Osteocyte (in vitro differentiated cells): Measurements from ENCODE around the gene ZFAND5. TPM values are rescaled to one million over a fixed set of nuclear protein-coding genes. Genes with fewer than 3 reads are reported as not detected.
A peak's percentile ranks its signal among the peaks of the same experiment; 100 is the strongest.

Experiments
- DNase-seq: peaks from one replicate; pipeline ENCODE4 v3.0.0; 2021; ENCODE audit warnings: mixed read lengths; ENCODE audit not compliant: unreplicated experiment; ENCODE audit errors: extremely low spot score
- H3K27ac Mint-ChIP-seq: one replicate; pipeline ENCODE4 v1.8.0; 2021; ENCODE audit warnings: mild to moderate bottlenecking, mixed read lengths; ENCODE audit not compliant: unreplicated experiment
- H3K27me3 Mint-ChIP-seq: one replicate; pipeline ENCODE4 v1.8.0; 2021; ENCODE audit warnings: mixed read lengths; ENCODE audit not compliant: unreplicated experiment
- H3K36me3 Mint-ChIP-seq: one replicate; pipeline ENCODE4 v1.8.0; 2021; ENCODE audit warnings: mixed read lengths; ENCODE audit not compliant: unreplicated experiment
- H3K4me1 Mint-ChIP-seq: one replicate; pipeline ENCODE4 v1.8.0; 2021; ENCODE audit warnings: mixed read lengths; ENCODE audit not compliant: unreplicated experiment
- H3K4me3 Mint-ChIP-seq: one replicate; pipeline ENCODE4 v1.8.0; 2021; ENCODE audit warnings: mild to moderate bottlenecking, moderate library complexity, mixed read lengths; ENCODE audit not compliant: unreplicated experiment
- H3K9me3 Mint-ChIP-seq: one replicate; pipeline ENCODE4 v1.8.0; 2021; ENCODE audit warnings: mixed read lengths; ENCODE audit not compliant: unreplicated experiment
- long read RNA-seq: library from polyadenylated mRNA; unstranded; transcript quantifications from one replicate; pipeline ENCODE4 v2.0.0, GENCODE V29; 2021
- total RNA-seq: library from RNA; stranded (reverse); gene quantifications from 2 replicates; pipeline ENCODE4 v1.2.1, GENCODE V29; 2021
- TF ChIP-seq, protein P1 (sequence below): fragments of 200-600 bp; sonication (generic); IDR thresholded peaks from 2 replicates; pipeline ENCODE4 v1.5.0; 2021; ENCODE audit warnings: antibody characterized with exemption, mild to moderate bottlenecking, moderate library complexity

Gene ZFAND5
- 208 and 233 TPM in 2 replicates for total RNA-seq
- long read RNA-seq, full-length matches to known transcripts = 40 of 82 reads
- long read RNA-seq, partial matches to known transcripts = 13 of 82 reads
- long read RNA-seq, other reads (novel, unspliced or antisense) = 29 of 82 reads

DNA sequence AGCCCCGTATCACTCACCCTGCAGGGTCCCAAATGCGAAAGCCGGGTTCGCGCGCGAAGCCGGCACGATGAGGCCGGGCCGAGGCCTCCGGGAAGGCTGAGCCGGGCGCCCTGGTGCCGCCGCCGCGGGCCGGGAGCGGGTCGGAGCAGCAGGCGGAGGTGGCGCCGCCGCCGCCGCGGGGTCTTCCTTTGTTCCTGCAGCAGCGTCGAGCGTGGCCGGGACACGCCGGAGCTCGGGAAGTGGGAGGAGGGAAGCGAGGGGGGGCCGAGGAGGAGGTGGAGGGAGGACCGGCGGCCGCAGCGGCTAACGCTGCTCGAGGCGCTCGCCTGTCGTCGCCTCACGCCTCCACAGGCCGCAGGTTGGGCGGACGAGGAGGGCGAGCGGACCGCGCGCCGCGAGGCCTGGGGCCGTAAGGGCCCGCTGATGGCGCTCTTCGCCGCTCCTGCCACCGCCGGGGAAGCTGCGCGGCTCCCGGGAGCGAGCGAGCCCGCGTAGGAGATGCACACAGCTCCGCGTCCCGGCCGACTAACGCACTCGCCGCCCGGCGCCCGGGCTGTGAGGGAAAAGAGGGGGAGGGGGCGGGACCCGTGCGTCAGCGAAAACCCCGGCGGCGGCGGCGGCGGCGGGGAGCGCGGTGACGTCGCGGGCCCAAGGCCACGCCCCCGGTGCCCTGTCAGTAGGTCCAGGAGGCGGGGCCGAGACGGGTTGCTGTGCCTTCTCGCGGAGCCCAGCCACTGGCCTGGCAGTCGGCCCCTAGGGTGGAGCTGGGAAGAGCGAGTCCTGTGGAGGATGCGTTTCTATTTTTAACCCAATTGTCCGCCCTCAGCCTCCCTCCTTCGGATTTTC is at the start of gene ZFAND5:
ZFAND5 (minus strand) TSS at position 530 of the 846 bp plus-strand sequence. CDS start 4,430 bp downstream, outside the sequence.
- Mint-ChIP-seq H3K36me3 (peaks cover 23% of the 10 kb centered on the region), H3K27me3 (no peaks in the 10 kb centered on the region), H3K4me1 (peaks cover 32% of the 10 kb centered on the region), H3K4me3 (peak within 1 kb of the TSS; percentile 95), H3K9me3 (no peaks in the 10 kb centered on the region), H3K27ac (peak within 1 kb of the TSS; percentile 100)
- DNase-seq = peak; percentile 99
- TF ChIP-seq, protein P1, sequence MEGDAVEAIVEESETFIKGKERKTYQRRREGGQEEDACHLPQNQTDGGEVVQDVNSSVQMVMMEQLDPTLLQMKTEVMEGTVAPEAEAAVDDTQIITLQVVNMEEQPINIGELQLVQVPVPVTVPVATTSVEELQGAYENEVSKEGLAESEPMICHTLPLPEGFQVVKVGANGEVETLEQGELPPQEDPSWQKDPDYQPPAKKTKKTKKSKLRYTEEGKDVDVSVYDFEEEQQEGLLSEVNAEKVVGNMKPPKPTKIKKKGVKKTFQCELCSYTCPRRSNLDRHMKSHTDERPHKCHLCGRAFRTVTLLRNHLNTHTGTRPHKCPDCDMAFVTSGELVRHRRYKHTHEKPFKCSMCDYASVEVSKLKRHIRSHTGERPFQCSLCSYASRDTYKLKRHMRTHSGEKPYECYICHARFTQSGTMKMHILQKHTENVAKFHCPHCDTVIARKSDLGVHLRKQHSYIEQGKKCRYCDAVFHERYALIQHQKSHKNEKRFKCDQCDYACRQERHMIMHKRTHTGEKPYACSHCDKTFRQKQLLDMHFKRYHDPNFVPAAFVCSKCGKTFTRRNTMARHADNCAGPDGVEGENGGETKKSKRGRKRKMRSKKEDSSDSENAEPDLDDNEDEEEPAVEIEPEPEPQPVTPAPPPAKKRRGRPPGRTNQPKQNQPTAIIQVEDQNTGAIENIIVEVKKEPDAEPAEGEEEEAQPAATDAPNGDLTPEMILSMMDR = no peak

- no peaks in the 10 kb centered on the region for H3K36me3 Mint-ChIP-seq
- no peak for DNase-seq
- no peak overlapping the region for H3K4me3 Mint-ChIP-seq
- no peak overlapping the region for H3K27ac Mint-ChIP-seq
- TF ChIP-seq, protein P1 = no peak
- H3K27me3 Mint-ChIP-seq = no peaks in the 10 kb centered on the region
- no peaks in the 10 kb centered on the region for H3K9me3 Mint-ChIP-seq
- no peaks in the 10 kb centered on the region for H3K4me1 Mint-ChIP-seq
Observed at GRCh38 chr9:72412483-72413040, 47.6 kb upstream of the ZFAND5 start.

DNA sequence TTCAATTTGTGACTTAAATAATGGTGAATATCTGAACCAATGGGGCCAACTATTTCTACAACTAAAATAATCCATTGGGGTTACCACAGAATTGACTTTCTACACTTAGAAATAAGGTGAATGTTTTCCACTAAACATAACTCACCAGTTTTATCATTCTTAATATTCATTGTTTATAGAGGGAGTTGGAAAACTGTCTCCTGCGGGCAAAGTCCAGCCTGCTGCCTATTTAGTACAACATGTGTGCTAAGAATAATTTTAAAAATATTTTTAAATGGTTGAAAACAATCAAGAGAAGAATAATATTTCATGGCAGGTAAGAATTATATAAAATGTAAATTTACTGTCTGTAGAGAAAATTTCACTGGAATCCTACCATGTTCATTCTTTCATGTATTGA is 45.2 kb upstream of the ZFAND5 start:
- no peaks in the 10 kb centered on the region for H3K4me1 Mint-ChIP-seq
- no peak for DNase-seq
- H3K9me3 Mint-ChIP-seq = no peaks in the 10 kb centered on the region
- H3K36me3 Mint-ChIP-seq = no peaks in the 10 kb centered on the region
- H3K4me3 Mint-ChIP-seq = no peak overlapping the region
- H3K27me3 Mint-ChIP-seq = no peaks in the 10 kb centered on the region
- no peak overlapping the region for H3K27ac Mint-ChIP-seq
- TF ChIP-seq, protein P1 = no peak

DNA sequence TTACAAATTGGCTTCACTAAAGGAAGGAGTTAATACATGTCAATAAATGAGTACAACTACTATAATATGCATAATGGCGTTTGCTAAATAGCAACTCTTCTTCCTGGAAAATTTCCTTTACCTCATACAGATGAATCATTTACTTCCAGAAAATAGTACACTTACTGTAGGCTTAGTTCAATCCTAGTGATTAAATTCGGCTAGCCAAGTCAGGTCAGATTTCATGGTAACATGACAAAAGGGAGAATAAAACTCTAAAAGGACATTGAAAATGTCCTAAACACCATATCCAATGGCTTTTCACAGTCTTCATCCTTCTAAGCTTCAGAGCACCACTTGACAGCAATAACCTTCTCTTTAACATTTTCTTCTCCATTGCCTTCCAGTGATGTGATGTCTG is 42.1 kb upstream of the ZFAND5 start:
- DNase-seq = no peak
- no peaks in the 10 kb centered on the region for H3K27me3 Mint-ChIP-seq
- no peak overlapping the region for H3K4me3 Mint-ChIP-seq
- TF ChIP-seq, protein P1 = no peak
- H3K9me3 Mint-ChIP-seq = no peaks in the 10 kb centered on the region
- H3K4me1 Mint-ChIP-seq = no peaks in the 10 kb centered on the region
- no peaks in the 10 kb centered on the region for H3K36me3 Mint-ChIP-seq
- no peak overlapping the region for H3K27ac Mint-ChIP-seq

DNA sequence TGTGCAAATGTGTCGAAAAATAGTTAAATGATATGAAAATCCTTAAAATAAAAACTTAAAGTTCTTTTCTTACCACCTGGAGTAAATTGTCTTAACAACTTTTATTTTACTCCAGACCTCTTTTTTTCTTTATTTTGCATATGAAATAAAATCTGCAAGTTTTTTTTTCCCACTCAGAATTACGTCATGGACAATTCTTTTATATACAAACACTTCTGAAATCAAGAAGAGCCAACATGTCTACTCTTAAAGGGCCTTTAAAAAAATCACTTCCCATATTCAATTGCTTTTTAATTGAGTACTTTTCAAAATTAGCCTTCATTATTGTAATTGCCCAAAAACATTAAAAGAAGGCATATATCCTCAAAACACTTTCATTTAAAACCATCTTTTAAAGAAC is 37.7 kb upstream of the ZFAND5 start:
- no peaks in the 10 kb centered on the region for H3K4me1 Mint-ChIP-seq

More for the DNA sequence above, 37.7 kb upstream of the ZFAND5 start:
- H3K9me3 Mint-ChIP-seq = no peaks in the 10 kb centered on the region
- H3K36me3 Mint-ChIP-seq = no peaks in the 10 kb centered on the region
- no peak for DNase-seq
- H3K4me3 Mint-ChIP-seq = no peak overlapping the region
- TF ChIP-seq, protein P1 = no peak
- H3K27me3 Mint-ChIP-seq = no peaks in the 10 kb centered on the region
- H3K27ac Mint-ChIP-seq = no peak overlapping the region
